GM13977 (cell line): ENCODE results near the gene TMED8.

Source experiments
- DNase-seq: peaks from one replicate; pipeline ENCODE4 v3.0.0; 2012; ENCODE audit warnings: low spot score
- in situ Hi-C: fragments of 300-500 bp; cut with MboI; formaldehyde crosslinking; loops from one replicate; pipeline ENCODE4 v1.12.0; 2022; ENCODE audit warnings: low sequenced_read_pairs, low pct_unique_long_range_greater_than_20kb, mixed read lengths, inconsistent platforms; ENCODE audit not compliant: unreplicated experiment
- TF ChIP-seq, protein P1 (sequence below): IDR thresholded peaks from 2 replicates; pipeline ENCODE4 v1.5.1; 2012; ENCODE audit warnings: mild to moderate bottlenecking, control low read depth; ENCODE audit not compliant: insufficient read depth; ENCODE audit errors: extremely low read depth, missing control alignments

The TMED8 gene

DNA sequence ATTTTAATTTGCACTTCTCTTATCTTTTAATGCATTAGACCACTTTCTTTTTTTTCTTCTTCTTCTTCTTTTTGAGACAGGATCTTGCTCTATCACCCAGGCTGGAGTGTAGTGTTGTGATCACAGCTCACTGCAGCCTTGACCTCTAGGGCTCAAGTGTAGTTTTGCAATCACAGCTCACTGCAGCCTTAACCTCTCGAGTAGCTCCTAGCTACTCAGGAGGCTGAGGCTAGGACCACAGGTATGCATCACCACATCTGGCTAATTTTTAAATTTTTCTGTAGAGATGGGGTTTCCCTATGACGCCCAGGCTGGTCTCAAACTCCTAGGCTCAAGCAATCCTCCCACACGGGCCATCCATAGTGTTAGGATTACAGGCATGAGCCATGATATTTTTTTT lies 12.7 kb downstream of the TMED8 start:
- no peak for DNase-seq
- TF ChIP-seq, protein P1, sequence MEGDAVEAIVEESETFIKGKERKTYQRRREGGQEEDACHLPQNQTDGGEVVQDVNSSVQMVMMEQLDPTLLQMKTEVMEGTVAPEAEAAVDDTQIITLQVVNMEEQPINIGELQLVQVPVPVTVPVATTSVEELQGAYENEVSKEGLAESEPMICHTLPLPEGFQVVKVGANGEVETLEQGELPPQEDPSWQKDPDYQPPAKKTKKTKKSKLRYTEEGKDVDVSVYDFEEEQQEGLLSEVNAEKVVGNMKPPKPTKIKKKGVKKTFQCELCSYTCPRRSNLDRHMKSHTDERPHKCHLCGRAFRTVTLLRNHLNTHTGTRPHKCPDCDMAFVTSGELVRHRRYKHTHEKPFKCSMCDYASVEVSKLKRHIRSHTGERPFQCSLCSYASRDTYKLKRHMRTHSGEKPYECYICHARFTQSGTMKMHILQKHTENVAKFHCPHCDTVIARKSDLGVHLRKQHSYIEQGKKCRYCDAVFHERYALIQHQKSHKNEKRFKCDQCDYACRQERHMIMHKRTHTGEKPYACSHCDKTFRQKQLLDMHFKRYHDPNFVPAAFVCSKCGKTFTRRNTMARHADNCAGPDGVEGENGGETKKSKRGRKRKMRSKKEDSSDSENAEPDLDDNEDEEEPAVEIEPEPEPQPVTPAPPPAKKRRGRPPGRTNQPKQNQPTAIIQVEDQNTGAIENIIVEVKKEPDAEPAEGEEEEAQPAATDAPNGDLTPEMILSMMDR = no peak
- in situ Hi-C loops = no loop called here

DNA sequence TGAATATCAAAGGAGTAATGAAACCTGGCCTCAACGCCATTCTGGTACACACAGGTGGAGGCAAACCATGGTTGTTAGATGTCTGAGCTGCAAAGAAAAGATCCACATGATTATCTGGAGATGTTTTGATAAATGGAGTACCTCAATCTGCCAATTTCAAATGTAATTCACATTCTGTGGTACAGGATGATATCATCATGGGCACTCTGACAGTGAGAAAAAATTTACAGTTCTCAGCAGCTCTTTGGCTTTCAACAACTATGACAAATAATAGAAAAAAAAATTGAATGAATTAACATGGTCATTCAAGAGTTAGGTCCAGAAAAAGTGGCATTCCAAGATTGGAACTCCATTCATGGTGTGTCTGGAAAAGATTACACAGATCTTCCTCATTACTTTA lies 17.3 kb downstream of the TMED8 start:
- in situ Hi-C loops = no loop called here
- no peak for DNase-seq
- TF ChIP-seq, protein P1 = no peak

DNA sequence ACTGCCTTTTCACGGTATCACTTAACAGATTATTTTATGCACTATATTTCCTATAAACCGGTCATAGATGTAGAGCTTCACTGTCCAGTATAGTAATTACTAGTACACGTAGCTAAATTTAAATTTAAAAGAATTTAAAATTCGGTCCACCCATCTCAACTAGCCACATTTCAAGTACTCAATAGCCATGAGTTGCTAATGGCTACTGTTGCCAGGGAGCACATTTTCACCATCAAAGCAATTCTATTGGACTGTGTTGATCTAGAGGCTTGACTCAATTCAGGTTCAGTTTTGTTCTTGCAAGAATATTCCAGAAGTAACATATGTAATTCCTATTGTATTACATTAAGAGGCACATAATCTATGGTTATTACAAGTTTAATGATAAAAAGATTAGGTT lies 20.0 kb downstream of the TMED8 start:
- TF ChIP-seq, protein P1 = no peak
- in situ Hi-C loops = no loop called here
- DNase-seq = no peak

DNA sequence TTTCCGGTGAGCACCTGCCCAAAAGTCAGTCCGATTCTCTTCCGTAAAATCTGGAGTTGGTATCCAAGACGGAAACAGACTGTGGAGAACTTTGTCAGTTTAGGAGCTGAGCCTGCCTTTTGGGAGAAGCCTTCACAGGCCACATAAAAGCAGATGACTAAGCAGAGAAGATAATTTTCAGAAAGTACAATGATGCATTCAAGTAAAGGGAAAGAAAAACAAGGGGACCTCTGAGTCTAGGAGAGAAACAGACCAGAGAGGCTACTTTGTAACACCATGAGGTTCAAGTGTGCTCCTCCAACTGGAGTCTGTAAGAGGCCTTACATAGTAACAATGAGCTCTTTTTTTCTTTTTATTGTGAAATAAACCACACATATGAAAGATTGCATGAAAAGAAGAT lies 21.1 kb downstream of the TMED8 start:
- in situ Hi-C loops = no loop called here
- TF ChIP-seq, protein P1 = no peak
- no peak for DNase-seq

DNA sequence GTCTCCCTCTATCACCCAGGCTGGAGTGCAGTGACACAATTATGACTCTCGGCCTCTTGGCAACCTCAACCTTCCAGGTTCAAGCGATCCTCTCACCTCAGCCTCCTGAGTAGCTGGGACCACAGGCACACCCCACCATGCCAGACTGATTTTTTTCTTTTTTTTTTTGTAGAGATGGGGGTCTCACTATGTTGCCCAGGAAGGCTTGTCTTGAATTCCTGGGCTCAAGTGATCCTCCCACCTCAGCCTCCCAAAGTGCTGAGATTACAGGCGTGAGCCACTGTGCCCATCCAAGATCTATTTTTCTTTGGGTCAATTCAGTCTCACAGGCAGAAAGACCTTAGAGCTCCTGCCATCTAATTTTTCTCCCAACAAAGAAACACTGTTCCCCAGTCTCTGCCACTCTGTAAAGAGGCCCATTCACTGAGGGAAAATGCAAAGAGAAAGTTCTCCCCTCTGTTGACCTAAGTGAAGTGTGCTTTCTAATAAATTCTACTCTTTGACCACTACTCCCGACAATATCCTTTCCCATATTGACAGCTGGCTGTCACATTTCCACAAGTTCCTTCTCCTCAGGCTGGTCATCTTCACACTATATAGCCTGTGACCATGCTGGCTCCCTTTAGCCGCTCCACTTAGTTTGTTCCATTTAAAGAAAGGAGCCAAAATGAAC lies 23.3 kb downstream of the TMED8 start:
- in situ Hi-C loops = no loop called here
- no peak for DNase-seq
- TF ChIP-seq, protein P1 = no peak

DNA sequence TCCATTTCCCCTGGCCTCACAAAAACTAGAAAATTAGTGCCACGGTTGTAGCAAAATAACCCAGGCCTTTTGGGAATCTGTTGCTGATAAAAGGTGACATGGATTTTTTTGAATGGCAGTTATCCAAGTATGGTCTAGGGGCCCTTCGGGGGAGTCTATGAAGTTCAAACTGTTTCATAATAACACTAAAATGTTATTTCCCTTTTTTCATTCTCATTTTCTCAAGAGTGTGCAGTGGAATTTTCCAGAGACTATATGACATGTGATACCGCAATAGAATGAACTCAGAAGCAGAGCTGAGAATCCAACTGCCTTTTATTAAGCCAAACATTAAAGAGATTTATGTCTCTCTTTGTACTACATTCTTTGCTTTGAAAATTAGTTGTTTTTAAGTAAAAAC lies 29.1 kb downstream of the TMED8 start:
- no peak for DNase-seq
- TF ChIP-seq, protein P1 = no peak
- in situ Hi-C loops = no loop called here
